CD14-positive monocyte (primary cell): ENCODE results near the gene KRTAP9-4. TPM values are rescaled to one million over a fixed set of nuclear protein-coding genes. Genes with fewer than 3 reads are reported as not detected.
"Not testable (repeated sequence)": the region's sequence is repeated elsewhere in the genome, so short reads cannot be mapped to it uniquely, and the experiment has no call there.

Experiments used
- DNase-seq, 3 donors: peaks; one replicate each; pipeline ENCODE4 v3.0.0-alpha.2; 2011 to 2022
- H2AFZ ChIP-seq: 2 replicates; pipeline ENCODE4 v1.6.0; 2012; ENCODE audit warnings: mild to moderate bottlenecking, low read depth, low read length, inconsistent platforms; ENCODE audit not compliant: insufficient read depth, poor library complexity, severe bottlenecking
- H3K27ac ChIP-seq, 2 donors: 1 replicate in 1 of 2; 2 replicates in 1 of 2; pipeline ENCODE4 v1.5.1; 2012 to 2013; ENCODE audit warnings: low read length in 2 of 2, control low read depth in 1 of 2, inconsistent platforms in 1 of 2, low read depth in 1 of 2, mild to moderate bottlenecking in 1 of 2
- H3K27me3 ChIP-seq, 2 donors: one replicate each; pipeline versions ENCODE4 v1.6.0 to v1.6.1; 2011 to 2013; ENCODE audit warnings: low read length in 2 of 2; ENCODE audit not compliant: control insufficient read depth in 2 of 2, insufficient read depth in 2 of 2
- H3K36me3 ChIP-seq, 2 donors: replicated peaks in 1 of 2; 1 replicate in 1 of 2; 2 replicates in 1 of 2; pipeline versions ENCODE4 v1.5.1 to v1.6.1; 2012 to 2013; ENCODE audit warnings: low read length in 2 of 2, control low read depth in 1 of 2, inconsistent platforms in 1 of 2, mild to moderate bottlenecking in 1 of 2; ENCODE audit not compliant: insufficient read depth in 2 of 2, control insufficient read depth in 1 of 2
- H3K4me1 ChIP-seq, 2 donors: 1 replicate in 1 of 2; 2 replicates in 1 of 2; pipeline versions ENCODE4 v1.5.1 to v1.6.1; 2012 to 2013; ENCODE audit warnings: low read length in 2 of 2, control low read depth in 1 of 2, inconsistent platforms in 1 of 2, mild to moderate bottlenecking in 1 of 2, moderate library complexity in 1 of 2; ENCODE audit not compliant: insufficient read depth in 2 of 2, control insufficient read depth in 1 of 2
- H3K4me2 ChIP-seq: replicated peaks from 2 replicates; pipeline ENCODE3; 2012; ENCODE audit warnings: low read length, moderate library complexity, mild to moderate bottlenecking; ENCODE audit not compliant: poor library complexity, severe bottlenecking; ENCODE audit errors: extremely low read depth
- H3K4me3 ChIP-seq, 3 experiments: fragments of 200-600 bp in 1 of 3; sonication (generic) in 1 of 3; replicated peaks in 1 of 3; 1 replicate in 2 of 3; 2 replicates in 1 of 3; pipeline ENCODE4 v1.5.1; 2011 to 2013; ENCODE audit warnings: low read length in 3 of 3, mild to moderate bottlenecking in 3 of 3, control low read depth in 2 of 3, low read depth in 2 of 3, inconsistent platforms in 1 of 3, moderate library complexity in 1 of 3
- H3K79me2 ChIP-seq: 2 replicates; pipeline ENCODE4 v1.6.0; 2012; ENCODE audit warnings: mild to moderate bottlenecking, control low read depth, inconsistent platforms, low read length, moderate library complexity; ENCODE audit not compliant: insufficient read depth
- H3K9ac ChIP-seq: 2 replicates; pipeline ENCODE4 v1.6.0; 2017; ENCODE audit warnings: low read length, mild to moderate bottlenecking; ENCODE audit not compliant: insufficient read depth, poor library complexity, severe bottlenecking
- H3K9me3 ChIP-seq, 2 donors: replicated peaks in 1 of 2; 1 replicate in 1 of 2; 2 replicates in 1 of 2; pipeline versions ENCODE4 v1.5.1 to v1.6.1; 2012 to 2013; ENCODE audit warnings: low read length in 2 of 2, control low read depth in 1 of 2; ENCODE audit not compliant: control insufficient read depth in 1 of 2, insufficient read depth in 1 of 2
- H4K20me1 ChIP-seq: 2 replicates; pipeline ENCODE4 v1.6.0; 2012; ENCODE audit warnings: mild to moderate bottlenecking, low read length, control low read depth, moderate library complexity; ENCODE audit not compliant: insufficient read depth
- H3K27ac Mint-ChIP-seq, 7 donors: one replicate each; pipeline ENCODE4 v1.8.0; 2020; ENCODE audit warnings: mild to moderate bottlenecking in 7 of 7, mixed read lengths in 7 of 7, moderate library complexity in 6 of 7, inconsistent platforms in 2 of 7
- H3K27me3 Mint-ChIP-seq, 3 donors: one replicate each; pipeline ENCODE4 v1.8.0; 2021 to 2022; ENCODE audit warnings: low read depth in 3 of 3, mild to moderate bottlenecking in 3 of 3, mixed read lengths in 3 of 3, moderate library complexity in 3 of 3, inconsistent platforms in 1 of 3
- H3K36me3 Mint-ChIP-seq, 2 donors: one replicate each; pipeline ENCODE4 v1.8.0; 2020; ENCODE audit warnings: mixed read lengths in 2 of 2, inconsistent platforms in 1 of 2, mild to moderate bottlenecking in 1 of 2
- H3K4me1 Mint-ChIP-seq: one replicate; pipeline ENCODE4 v1.8.0; 2020; ENCODE audit warnings: mild to moderate bottlenecking, mixed read lengths
- H3K4me3 Mint-ChIP-seq, 2 donors: one replicate each; pipeline ENCODE4 v1.8.0; 2020; ENCODE audit warnings: mild to moderate bottlenecking in 2 of 2, mixed read lengths in 2 of 2, moderate library complexity in 1 of 2
- H3K9me3 Mint-ChIP-seq, 7 donors: one replicate each; pipeline ENCODE4 v1.8.0; 2020 to 2022; ENCODE audit warnings: mixed read lengths in 7 of 7, mild to moderate bottlenecking in 6 of 7, moderate library complexity in 6 of 7, inconsistent platforms in 2 of 7
- WGBS: methylation state at CpG from one replicate; pipeline ENCODE4 v1.1.5; 2013; ENCODE audit warnings: missing lambda C conversion rate; ENCODE audit not compliant: insufficient coverage; 5-methylcytosine and 5-hydroxymethylcytosine counted together
- intact Hi-C, 2 donors: fragments of 100-400 bp; cut with micrococcal nuclease; formaldehyde crosslinking; loops; one replicate each; pipeline versions ENCODE4 v1.15.0 to v1.15.1; 2023
- polyA plus RNA-seq, 3 donors: library from polyadenylated mRNA; depleted of rRNA in 1 of 3; unstranded in 2 of 3; stranded (reverse) in 1 of 3; fragments of 300-500 nt in 2 of 3; fragments of >200 nt in 1 of 3; fragmentation: Illumina TruSeq in 2 of 3; gene quantifications; 1 replicate in 2 of 3; 2 replicates in 1 of 3; pipeline ENCODE4 v1.2.3, GENCODE V29; 2012 to 2021
- TF ChIP-seq, protein P1 (sequence below): fragments of 200-600 bp; IDR thresholded peaks from one replicate; pipeline ENCODE4 v1.8.0; 2022; ENCODE audit warnings: antibody characterized with exemption, mild to moderate bottlenecking

KRTAP9-4 gene
- polyA plus RNA-seq, 3 donors: not detected

GRCh38 chr17:41271858-41272257 is 22.4 kb downstream of the KRTAP9-4 start:
- intact Hi-C loops: no loop called here
- Mint-ChIP-seq H3K27ac (no peak overlapping the region), H3K4me1 (no peaks in the 10 kb centered on the region), H3K4me3 (no peak overlapping the region), H3K27me3 (peaks cover 4 to 17% (median 14%) of the 10 kb centered on the region in 3 donors), H3K9me3 (no peaks in the 10 kb centered on the region), H3K36me3 (no peaks in the 10 kb centered on the region)
- Histone ChIP-seq H2AFZ (no peak overlapping the region), H3K36me3 (no peaks in the 10 kb centered on the region), H3K27ac (no peak overlapping the region), H3K4me1 (no peaks in the 10 kb centered on the region), H3K27me3 (peaks cover 4 to 5% of the 10 kb centered on the region in 2 donors), H3K4me3 (no peak overlapping the region), H3K79me2 (no peaks in the 10 kb centered on the region), H3K4me2 (no peak overlapping the region), H3K9ac (no peak overlapping the region), H4K20me1 (no peaks in the 10 kb centered on the region), H3K9me3 (no peaks in the 10 kb centered on the region)
- no peak for DNase-seq
- TF ChIP-seq, protein P1, sequence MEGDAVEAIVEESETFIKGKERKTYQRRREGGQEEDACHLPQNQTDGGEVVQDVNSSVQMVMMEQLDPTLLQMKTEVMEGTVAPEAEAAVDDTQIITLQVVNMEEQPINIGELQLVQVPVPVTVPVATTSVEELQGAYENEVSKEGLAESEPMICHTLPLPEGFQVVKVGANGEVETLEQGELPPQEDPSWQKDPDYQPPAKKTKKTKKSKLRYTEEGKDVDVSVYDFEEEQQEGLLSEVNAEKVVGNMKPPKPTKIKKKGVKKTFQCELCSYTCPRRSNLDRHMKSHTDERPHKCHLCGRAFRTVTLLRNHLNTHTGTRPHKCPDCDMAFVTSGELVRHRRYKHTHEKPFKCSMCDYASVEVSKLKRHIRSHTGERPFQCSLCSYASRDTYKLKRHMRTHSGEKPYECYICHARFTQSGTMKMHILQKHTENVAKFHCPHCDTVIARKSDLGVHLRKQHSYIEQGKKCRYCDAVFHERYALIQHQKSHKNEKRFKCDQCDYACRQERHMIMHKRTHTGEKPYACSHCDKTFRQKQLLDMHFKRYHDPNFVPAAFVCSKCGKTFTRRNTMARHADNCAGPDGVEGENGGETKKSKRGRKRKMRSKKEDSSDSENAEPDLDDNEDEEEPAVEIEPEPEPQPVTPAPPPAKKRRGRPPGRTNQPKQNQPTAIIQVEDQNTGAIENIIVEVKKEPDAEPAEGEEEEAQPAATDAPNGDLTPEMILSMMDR: no peak
- no CpG with 5 or more reads among the region's 1 CpG for WGBS

DNA sequence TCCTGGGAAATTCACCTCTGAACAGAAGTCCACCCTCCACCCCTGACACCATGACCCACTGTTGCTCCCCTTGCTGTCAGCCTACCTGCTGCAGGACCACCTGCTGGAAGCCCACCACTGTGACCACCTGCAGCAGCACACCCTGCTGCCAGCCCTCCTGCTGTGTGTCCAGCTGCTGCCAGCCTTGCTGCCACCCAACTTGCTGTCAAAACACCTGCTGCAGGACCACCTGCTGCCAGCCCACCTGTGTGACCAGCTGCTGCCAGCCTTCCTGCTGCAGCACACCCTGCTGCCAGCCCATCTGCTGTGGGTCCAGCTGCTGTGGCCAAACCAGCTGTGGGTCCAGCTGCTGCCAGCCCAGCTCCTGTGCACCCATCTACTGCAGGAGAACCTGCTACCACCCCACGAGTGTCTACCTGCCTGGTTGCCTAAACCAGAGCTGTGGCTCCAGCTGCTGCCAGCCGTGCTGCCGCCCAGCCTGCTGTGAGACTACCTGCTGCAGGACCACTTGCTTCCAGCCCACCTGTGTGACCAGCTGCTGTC is 26.2 kb downstream of the KRTAP9-4 start, which contains the start of gene KRTAP9-7:
KRTAP9-7 (plus strand) TSS at position 51 of the 543 bp plus-strand sequence; CDS start at position 51, 0 bp downstream.
- H3K27ac ChIP-seq, H3K36me3 Mint-ChIP-seq, H3K79me2 ChIP-seq, H3K4me2 ChIP-seq, H3K4me3 ChIP-seq, H3K9me3 Mint-ChIP-seq, H3K4me1 Mint-ChIP-seq, H3K9me3 ChIP-seq, H3K36me3 ChIP-seq, H2AFZ ChIP-seq, H3K4me1 ChIP-seq, intact Hi-C loops, H3K9ac ChIP-seq, DNase-seq, H3K27me3 ChIP-seq, H4K20me1 ChIP-seq: not testable (repeated sequence)
- 97% methylated on average over 3 of the region's 3 CpGs for WGBS
- H3K27me3 Mint-ChIP-seq: peaks cover 4 to 18% (median 10%) of the 10 kb centered on the region in 3 donors
- H3K27ac Mint-ChIP-seq: peak within 1 kb of the TSS in 1 of 7 donors; percentile 58
- H3K4me3 Mint-ChIP-seq: peak within 1 kb of the TSS in 1 of 2 donors; percentile 17
